ENCODE results near the gene NUTF2.
"Not testable (repeated sequence)": the region's sequence is repeated elsewhere in the genome, so short reads cannot be mapped to it uniquely, and the experiment has no call there.

The NUTF2 gene

DNA sequence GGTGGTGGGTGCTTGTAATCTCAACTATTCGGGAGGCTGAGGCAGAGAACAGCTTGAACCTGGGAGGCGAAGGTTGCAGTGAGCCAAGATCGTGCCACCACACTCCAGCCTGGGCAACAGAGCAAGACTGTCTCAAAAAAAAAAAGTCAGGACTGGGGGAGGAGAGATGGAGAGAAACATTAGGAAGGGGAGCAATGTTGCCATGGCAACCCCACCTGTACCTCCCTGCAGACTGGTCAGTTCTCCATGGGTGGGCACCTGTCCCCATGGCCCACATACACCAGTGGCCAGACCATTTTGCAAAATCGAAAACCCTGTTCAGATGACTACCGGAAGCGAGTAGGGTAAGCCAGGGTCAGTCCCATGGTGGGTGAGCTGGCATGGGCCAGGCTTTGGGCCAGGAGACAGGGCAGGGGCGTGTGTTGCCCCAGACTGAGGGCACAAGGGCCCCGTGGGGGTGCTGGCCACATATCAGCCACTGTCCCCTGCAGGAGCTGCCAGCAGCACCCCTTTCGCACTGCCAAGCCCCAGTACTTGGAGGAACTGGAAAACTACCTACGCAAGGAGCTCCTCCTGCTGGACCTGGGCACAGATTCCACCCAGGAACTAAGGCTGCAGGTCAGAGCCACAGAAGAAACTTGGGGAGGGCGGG lies 26.0 kb upstream of the NUTF2 start:
- Histone ChIP-seq H3K4me1 (ENCODE audit: control insufficient read depth, insufficient read depth, low read length) (no peaks in the 10 kb centered on the region), H3K9ac (ENCODE audit: low read length) (no peak overlapping the region), H3K4me3 (ENCODE audit: low read length) (no peak overlapping the region), H3K36me3 (ENCODE audit: control insufficient read depth, insufficient read depth, low read length) (no peaks in the 10 kb centered on the region), H3K9me3 (ENCODE audit: control insufficient read depth, low read length) (no peaks in the 10 kb centered on the region), H3K27me3 (ENCODE audit: control insufficient read depth, insufficient read depth, low read length) (no peaks in the 10 kb centered on the region)

DNA sequence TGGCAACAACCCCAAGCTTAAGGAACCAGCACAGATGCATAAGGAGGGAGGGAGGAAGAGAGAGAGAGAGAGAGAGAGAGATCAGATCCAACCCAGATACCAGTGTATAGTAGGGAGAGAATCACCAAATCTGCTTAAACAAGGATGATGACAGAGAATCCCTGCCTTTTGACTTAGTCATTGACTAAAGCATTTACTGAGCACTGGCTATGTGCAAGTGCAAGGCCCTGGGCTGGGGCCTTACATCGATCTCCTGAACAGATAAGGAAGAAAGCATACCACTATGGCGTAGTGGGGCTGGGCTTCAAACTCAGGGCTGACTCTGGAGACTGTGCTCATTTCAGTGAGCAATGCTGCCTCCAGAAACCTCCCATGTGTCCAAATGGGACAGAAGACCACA lies 24.2 kb upstream of the NUTF2 start:
- no peaks in the 10 kb centered on the region for H3K27me3 ChIP-seq (ENCODE audit: control insufficient read depth, insufficient read depth, low read length)
- H3K9ac ChIP-seq (ENCODE audit: low read length), result no peak overlapping the region
- no peak overlapping the region for H3K4me3 ChIP-seq (ENCODE audit: low read length)
- no peaks in the 10 kb centered on the region for H3K36me3 ChIP-seq (ENCODE audit: control insufficient read depth, insufficient read depth, low read length)
- H3K9me3 ChIP-seq (ENCODE audit: control insufficient read depth, low read length), result no peaks in the 10 kb centered on the region
- no peaks in the 10 kb centered on the region for H3K4me1 ChIP-seq (ENCODE audit: control insufficient read depth, insufficient read depth, low read length)

DNA sequence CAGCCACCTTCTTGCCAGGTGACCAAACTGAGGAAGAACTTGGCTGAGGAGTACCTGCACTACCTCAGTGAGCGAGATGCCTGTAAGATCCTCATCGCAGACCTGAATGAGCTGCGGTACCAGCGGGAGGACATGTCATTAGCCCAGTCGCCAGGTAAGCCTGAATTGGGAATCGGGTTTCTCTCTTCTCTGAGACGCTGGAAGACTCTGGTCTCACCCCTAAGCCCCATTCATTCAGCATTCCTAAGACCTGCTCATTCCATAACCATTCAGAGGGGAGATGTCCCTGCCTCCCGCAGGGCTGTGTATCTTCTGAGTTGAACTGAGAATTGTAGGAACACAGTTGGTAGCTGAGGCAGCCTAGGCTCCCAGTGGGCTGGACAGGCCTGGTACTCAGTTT lies 21.6 kb upstream of the NUTF2 start:
- H3K9me3 ChIP-seq (ENCODE audit: control insufficient read depth, low read length), result no peaks in the 10 kb centered on the region
- peaks cover 6% of the 10 kb centered on the region for H3K36me3 ChIP-seq (ENCODE audit: control insufficient read depth, insufficient read depth, low read length)
- H3K4me3 ChIP-seq (ENCODE audit: low read length), result no peak overlapping the region
- H3K27me3 ChIP-seq (ENCODE audit: control insufficient read depth, insufficient read depth, low read length), result no peaks in the 10 kb centered on the region
- no peaks in the 10 kb centered on the region for H3K4me1 ChIP-seq (ENCODE audit: control insufficient read depth, insufficient read depth, low read length)
- H3K9ac ChIP-seq (ENCODE audit: low read length), result no peak overlapping the region

DNA sequence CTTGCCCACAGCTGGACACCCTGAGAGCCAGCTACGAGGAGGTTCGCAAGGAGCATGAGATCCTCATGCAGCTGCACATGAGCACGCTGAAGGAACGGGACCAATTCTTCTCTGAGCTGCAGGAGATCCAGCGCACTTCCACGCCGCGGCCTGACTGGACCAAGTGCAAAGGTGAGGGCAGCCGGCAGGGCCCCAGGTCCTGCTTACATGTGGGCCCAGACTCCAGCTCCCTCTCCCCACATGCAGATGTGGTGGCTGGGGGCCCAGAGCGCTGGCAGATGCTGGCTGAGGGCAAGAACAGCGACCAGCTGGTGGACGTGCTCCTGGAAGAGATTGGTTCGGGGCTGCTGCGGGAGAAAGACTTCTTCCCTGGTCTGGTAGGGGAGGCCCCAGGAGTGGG lies 20.8 kb upstream of the NUTF2 start:
- Histone ChIP-seq H3K9ac (ENCODE audit: low read length) (no peak overlapping the region), H3K9me3 (ENCODE audit: control insufficient read depth, low read length) (no peaks in the 10 kb centered on the region), H3K27me3 (ENCODE audit: control insufficient read depth, insufficient read depth, low read length) (no peaks in the 10 kb centered on the region), H3K36me3 (ENCODE audit: control insufficient read depth, insufficient read depth, low read length) (peaks cover 6% of the 10 kb centered on the region), H3K4me3 (ENCODE audit: low read length) (no peak overlapping the region), H3K4me1 (ENCODE audit: control insufficient read depth, insufficient read depth, low read length) (no peaks in the 10 kb centered on the region)

DNA sequence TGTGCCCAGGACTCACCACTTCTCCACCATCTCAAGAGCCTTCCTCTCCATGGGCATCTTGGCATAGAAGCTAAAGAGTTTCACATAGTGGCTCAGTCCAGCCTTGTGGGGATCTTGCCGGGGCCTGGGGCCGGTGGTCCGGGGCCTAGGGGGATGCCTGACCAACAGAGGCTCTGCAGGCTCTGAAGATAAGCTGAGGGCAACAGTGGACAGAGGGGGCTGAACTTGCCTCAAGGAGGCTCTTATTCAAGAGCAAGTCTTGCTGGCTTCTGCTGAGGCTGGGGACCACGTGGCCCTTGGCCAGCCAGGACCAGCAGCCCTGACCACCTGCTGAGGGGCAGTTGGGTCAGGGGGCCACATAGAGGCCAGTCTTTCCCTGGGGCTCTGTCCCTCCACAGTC lies 18.1 kb upstream of the NUTF2 start:
- Histone ChIP-seq H3K4me3 (ENCODE audit: low read length) (no peak overlapping the region), H3K9me3 (ENCODE audit: control insufficient read depth, low read length) (no peaks in the 10 kb centered on the region), H3K36me3 (ENCODE audit: control insufficient read depth, insufficient read depth, low read length) (peaks cover 12% of the 10 kb centered on the region), H3K9ac (ENCODE audit: low read length) (no peak overlapping the region), H3K4me1 (ENCODE audit: control insufficient read depth, insufficient read depth, low read length) (peaks cover 9% of the 10 kb centered on the region), H3K27me3 (ENCODE audit: control insufficient read depth, insufficient read depth, low read length) (no peaks in the 10 kb centered on the region)

DNA sequence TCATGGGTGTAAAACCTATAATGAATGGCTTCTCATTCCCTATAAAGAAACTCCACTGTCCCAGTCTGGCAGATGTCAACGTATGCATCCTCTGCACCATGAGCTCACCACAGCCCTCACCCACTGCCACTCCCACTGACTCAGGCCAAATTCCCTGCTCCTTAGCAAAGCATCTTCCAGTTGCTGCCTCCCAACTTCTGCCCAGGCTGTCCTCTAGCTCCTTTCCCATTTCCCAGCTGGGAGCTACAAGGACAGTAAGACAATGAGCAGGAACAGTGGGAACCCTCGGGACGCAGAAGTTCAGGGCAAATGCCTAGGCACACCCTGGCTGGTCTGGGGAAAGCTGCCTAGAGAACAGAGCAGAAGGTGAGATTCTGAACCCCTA lies 13.7 kb upstream of the NUTF2 start:
- H3K27me3 ChIP-seq (ENCODE audit: control insufficient read depth, insufficient read depth, low read length), result no peaks in the 10 kb centered on the region
- H3K9ac ChIP-seq (ENCODE audit: low read length), result peak overlapping the region; percentile 77
- peak overlapping the region; percentile 74 for H3K4me3 ChIP-seq (ENCODE audit: low read length)
- peaks cover 13% of the 10 kb centered on the region for H3K4me1 ChIP-seq (ENCODE audit: control insufficient read depth, insufficient read depth, low read length)
- peaks cover 12% of the 10 kb centered on the region for H3K36me3 ChIP-seq (ENCODE audit: control insufficient read depth, insufficient read depth, low read length)
- H3K9me3 ChIP-seq (ENCODE audit: control insufficient read depth, low read length), result no peaks in the 10 kb centered on the region

DNA sequence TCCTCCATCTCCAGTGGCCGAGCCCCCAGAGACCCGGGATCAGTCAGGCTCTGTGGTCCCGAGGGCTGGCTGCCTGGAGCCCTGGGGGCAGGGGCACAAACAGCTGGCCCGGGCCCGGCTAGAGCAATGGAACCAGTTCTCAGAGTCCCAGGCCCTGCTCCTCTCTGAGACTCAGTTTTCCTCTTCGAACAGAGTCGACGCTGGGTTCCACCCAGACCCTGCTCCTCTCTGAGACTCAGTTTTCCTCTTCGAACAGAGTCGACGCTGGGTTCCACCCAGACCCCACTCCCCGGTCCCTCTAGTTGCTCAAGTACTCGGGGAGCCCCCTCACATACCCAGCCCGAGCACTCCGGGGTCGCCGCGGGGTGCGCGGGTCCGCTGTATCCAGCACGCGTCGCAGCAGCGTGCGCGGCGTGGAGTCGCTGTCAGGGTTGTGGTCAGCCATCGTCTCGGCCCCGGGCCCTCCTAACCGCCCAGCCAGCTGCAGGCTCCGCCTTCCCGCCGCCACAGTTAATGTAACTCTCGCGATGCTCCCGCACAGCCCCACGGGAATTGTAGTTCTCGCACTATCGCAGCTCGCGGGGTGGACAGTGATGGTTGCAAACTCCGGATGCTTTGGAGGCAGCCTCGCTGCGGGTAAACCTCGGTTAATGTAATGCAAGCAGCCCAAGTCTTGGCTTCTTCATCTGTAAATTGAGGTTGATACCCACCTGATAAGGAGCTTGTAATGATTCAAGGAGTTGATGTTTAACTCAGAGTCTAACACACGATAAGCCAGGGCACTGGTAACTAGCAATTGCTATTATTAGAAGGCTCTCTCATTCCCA lies 13.1 kb upstream of the NUTF2 start:
- peaks cover 13% of the 10 kb centered on the region for H3K4me1 ChIP-seq (ENCODE audit: control insufficient read depth, insufficient read depth, low read length)
- H3K27me3 ChIP-seq (ENCODE audit: control insufficient read depth, insufficient read depth, low read length), result no peaks in the 10 kb centered on the region
- peak overlapping the region; percentile 77 for H3K9ac ChIP-seq (ENCODE audit: low read length)
- peak overlapping the region; percentile 74 for H3K4me3 ChIP-seq (ENCODE audit: low read length)
- no peaks in the 10 kb centered on the region for H3K9me3 ChIP-seq (ENCODE audit: control insufficient read depth, low read length)
- peaks cover 12% of the 10 kb centered on the region for H3K36me3 ChIP-seq (ENCODE audit: control insufficient read depth, insufficient read depth, low read length)

DNA sequence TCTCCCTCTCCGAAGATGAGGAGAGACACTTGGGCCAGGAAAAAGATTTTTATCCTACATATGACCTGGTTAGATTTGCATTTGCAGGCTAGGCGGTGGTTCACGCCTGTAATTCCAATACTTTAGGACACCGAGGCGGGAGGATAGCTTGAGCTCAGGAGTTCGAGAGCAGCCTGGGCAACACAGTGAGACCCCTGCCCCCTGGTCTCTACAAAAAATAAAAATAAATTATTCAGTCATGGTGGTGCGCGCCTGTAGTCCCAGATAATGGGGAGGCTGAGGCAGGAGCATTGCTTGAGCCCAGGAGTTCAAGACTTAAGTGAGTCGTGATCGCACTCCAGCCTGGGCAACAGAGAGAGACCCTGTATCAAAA lies 12.5 kb upstream of the NUTF2 start:
- H3K27me3 ChIP-seq (ENCODE audit: control insufficient read depth, insufficient read depth, low read length), result no peaks in the 10 kb centered on the region
- no peaks in the 10 kb centered on the region for H3K9me3 ChIP-seq (ENCODE audit: control insufficient read depth, low read length)
- H3K4me3 ChIP-seq (ENCODE audit: low read length), result peak overlapping the region; percentile 74
- peak overlapping the region; percentile 77 for H3K9ac ChIP-seq (ENCODE audit: low read length)
- H3K36me3 ChIP-seq (ENCODE audit: control insufficient read depth, insufficient read depth, low read length), result peaks cover 12% of the 10 kb centered on the region
- H3K4me1 ChIP-seq (ENCODE audit: control insufficient read depth, insufficient read depth, low read length), result peaks cover 13% of the 10 kb centered on the region

DNA sequence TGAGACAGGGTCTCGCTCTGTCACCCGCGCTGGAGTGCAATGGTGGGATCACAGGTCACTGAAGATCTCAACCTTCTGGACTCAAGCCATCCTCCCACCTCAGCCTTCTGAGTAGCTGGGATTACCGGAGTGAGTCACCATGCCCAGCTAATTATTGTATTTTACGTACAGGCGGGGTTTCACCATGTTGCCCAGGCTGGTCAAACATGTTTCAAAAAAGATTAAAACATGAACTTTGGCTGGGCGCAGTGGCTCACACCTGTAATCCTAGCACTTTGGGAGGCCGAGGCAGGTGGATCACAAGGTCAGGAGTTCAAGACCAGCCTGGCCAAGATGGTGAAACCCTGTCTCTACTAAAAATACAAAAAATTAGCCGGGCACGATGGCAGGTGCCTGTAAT lies 9.5 kb upstream of the NUTF2 start:
- not testable (repeated sequence) for H3K27me3 ChIP-seq (ENCODE audit: control insufficient read depth, insufficient read depth, low read length); H3K9ac ChIP-seq (ENCODE audit: low read length); H3K4me3 ChIP-seq (ENCODE audit: low read length); H3K9me3 ChIP-seq (ENCODE audit: control insufficient read depth, low read length); H3K36me3 ChIP-seq (ENCODE audit: control insufficient read depth, insufficient read depth, low read length)
- H3K4me1 ChIP-seq (ENCODE audit: control insufficient read depth, insufficient read depth, low read length), result peaks cover 19% of the 10 kb centered on the region

DNA sequence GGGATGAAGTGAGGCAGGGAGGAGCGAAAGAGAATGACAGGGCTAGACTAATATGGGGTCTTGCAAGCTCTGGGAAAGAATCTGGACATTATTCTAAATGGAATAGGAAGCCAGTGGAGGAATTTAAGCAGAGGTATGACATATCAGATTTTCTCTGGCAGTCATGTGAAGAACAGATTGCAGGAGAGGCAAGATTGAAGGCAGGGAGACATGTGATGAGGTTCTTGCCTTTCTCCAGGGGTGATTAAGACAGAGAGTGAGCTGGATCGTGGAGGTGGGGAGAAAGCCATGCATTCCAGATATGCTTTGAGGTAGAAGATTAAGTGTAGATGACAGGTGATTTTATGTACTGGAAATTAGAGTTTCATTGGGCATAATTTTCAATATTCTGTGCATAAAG lies 8.9 kb upstream of the NUTF2 start:
- peaks cover 15% of the 10 kb centered on the region for H3K4me1 ChIP-seq (ENCODE audit: control insufficient read depth, insufficient read depth, low read length)
- H3K9ac ChIP-seq (ENCODE audit: low read length), result no peak overlapping the region
- no peaks in the 10 kb centered on the region for H3K36me3 ChIP-seq (ENCODE audit: control insufficient read depth, insufficient read depth, low read length)
- no peaks in the 10 kb centered on the region for H3K9me3 ChIP-seq (ENCODE audit: control insufficient read depth, low read length)
- H3K27me3 ChIP-seq (ENCODE audit: control insufficient read depth, insufficient read depth, low read length), result no peaks in the 10 kb centered on the region
- H3K4me3 ChIP-seq (ENCODE audit: low read length), result no peak overlapping the region

DNA sequence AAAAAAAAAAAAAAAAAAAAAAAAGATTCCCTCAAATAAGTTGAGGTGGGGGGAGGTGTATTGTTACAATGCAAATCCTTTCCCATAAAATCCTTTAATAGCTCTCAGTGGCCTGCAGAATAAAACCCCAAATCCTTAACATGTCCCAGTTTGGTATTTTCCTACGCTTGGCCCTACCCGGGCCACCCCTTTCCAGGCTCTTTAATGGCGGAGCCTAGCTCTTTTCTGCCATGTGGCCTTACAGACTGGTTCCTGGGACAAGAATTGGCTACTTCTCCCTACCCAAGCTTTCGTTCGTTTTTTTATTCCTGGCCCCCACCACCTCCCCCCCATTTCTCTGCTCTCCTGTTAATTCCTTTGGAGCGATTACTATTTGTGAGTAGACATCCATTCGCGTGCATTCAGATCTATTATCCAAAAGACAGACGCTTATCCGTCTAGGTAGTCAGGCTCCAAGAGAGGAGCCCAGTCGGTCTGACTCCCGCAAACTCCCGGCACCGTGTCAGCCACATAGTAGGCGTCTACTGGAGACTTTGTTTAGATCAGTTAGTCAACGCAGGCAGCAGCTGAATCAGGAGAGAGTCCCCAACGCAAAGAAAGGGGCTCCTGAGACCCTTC lies 5.4 kb upstream of the NUTF2 start:
- Histone ChIP-seq H3K4me3 (ENCODE audit: low read length) (peak overlapping the region; percentile 93), H3K27me3 (ENCODE audit: control insufficient read depth, insufficient read depth, low read length) (no peaks in the 10 kb centered on the region), H3K9ac (ENCODE audit: low read length) (peak overlapping the region; percentile 86)

DNA sequence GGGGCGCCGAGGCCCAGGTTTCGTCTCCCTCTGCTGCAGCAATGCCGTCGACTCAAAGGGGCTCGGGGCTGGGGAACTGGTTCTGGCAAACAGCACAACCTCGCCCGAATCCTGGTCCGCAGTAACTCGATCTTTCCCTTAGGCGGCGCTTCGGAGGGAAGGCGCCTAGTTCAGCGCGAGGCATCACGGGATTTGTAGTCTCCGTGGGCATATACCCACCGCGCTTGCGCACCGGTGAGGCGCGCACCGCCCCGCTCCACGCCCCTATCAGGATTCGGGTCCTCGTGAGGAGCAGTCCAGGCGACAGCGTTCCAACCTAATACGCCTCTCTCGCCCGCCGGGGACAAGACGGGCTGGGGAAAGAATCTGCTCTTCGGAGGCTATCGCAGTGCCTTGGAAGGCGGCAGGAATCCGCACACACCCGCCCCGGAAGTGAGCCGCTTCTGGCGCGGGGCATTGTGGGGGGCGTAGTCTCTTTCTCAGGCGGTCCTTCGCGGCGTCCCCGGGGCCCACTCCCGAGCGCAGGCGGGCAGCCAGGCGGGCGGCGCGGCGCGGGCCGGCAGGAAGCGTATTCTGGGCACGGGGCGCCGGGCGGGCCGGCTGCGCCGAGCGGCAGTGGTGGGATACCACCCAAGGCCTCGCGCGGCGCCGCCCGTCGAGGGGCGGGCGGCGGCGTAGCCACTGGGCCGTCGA lies 4.8 kb upstream of the NUTF2 start, which contains the start of gene THAP11:
THAP11 (plus strand) TSS at position 505 of the 693 bp plus-strand sequence. CDS start 235 bp downstream, outside the sequence.
- no peaks in the 10 kb centered on the region for H3K27me3 ChIP-seq (ENCODE audit: control insufficient read depth, insufficient read depth, low read length)
- no peaks in the 10 kb centered on the region for H3K36me3 ChIP-seq (ENCODE audit: control insufficient read depth, insufficient read depth, low read length)
- H3K4me1 ChIP-seq (ENCODE audit: control insufficient read depth, insufficient read depth, low read length), result peaks cover 38% of the 10 kb centered on the region
- peak within 1 kb of the TSS; percentile 93 for H3K4me3 ChIP-seq (ENCODE audit: low read length)
- H3K9ac ChIP-seq (ENCODE audit: low read length), result peak within 1 kb of the TSS; percentile 86
- no peaks in the 10 kb centered on the region for H3K9me3 ChIP-seq (ENCODE audit: control insufficient read depth, low read length)

More for the DNA sequence above, 5.4 kb upstream of the NUTF2 start:
- peaks cover 38% of the 10 kb centered on the region for H3K4me1 ChIP-seq (ENCODE audit: control insufficient read depth, insufficient read depth, low read length)
- no peaks in the 10 kb centered on the region for H3K9me3 ChIP-seq (ENCODE audit: control insufficient read depth, low read length)
- H3K36me3 ChIP-seq (ENCODE audit: control insufficient read depth, insufficient read depth, low read length), result no peaks in the 10 kb centered on the region
